Stimulated activated CD8-positive, alpha-beta memory T cell treated with anti-CD3 and anti-CD28 coated beads, Interleukin-4, amount 100 ng/mL, for 1 hour (primary cell): ENCODE results near the gene WHRN.

ENCODE experiments used
- DNase-seq, 2 donors: peaks; one replicate each; pipeline ENCODE4 v3.0.0-alpha.2; 2020; ENCODE audit warnings: low read depth in 2 of 2, low spot score in 1 of 2

Gene WHRN

DNA sequence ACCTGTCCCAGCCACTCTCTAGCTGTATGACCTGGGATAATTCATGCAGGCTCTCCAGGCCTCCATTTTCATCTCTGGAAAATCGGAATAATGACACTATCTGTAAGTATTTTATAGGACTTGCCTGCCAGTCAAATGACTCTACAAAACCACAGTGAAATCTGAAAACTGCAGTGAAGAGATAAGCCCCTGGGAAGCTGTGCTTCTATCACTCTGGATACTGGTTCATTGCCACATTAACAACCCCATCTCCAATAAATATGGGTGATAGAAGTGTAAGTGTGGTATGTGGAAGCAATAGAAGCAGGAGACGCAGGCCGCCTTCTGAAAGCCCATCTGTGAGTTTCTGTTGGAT, 31.8 kb downstream of the WHRN start:
- DNase-seq, result no peak

DNA sequence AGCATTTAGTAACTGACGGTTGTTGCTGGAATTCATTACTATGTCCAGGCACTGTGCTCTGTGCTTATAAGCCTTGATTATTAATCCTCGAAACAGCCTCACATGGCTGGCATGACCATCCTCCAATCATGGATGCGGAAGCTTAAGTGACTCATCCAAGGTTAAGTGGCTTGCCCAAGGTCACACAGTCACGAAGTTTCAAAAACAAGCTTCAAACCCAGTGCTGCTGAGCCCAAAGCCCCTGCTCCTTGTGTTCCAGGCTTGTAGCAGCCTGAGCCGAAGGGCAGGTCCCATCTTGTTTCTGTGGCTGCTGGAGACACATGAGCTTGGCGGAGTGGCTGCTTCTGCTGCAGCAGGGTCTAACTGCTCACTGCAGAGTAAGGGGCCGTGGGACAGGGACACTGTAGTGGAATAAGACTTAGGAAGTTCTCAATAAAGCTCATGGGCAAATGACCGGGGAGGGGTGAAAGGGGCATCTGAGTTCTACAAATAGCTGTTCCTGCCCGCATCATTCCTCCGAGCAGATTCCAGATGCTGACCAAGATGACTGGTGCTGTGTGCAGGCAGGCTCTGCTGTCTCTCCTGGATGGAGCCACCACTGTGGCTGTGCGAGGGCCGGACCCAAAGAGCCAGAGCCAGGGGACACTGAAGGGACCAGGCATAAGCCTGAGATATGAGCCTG, 32.4 kb downstream of the WHRN start:
- no peak for DNase-seq

DNA sequence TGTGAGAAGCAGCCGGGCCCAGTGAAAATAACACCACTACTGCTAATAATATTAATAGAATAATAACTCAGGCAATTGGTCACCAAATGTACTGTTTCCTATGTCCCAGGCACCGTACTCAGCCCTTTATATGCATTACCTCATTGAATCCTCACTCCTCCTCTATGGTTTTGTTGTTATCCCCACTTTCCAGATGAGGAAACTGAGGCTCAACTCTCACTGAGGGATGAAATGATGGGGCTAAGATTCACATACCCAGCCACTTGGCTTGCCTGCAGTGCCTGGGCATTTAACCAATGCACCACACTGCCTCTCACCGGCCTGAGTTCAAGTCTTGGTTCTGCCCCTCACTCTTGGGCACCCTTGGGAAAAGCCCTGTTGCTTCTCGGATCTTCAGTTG, 34.1 kb downstream of the WHRN start:
- DNase-seq, result no peak

GRCh38 chr9:114470581-114470980, 34.7 kb downstream of the WHRN start:
- no peak for DNase-seq

DNA sequence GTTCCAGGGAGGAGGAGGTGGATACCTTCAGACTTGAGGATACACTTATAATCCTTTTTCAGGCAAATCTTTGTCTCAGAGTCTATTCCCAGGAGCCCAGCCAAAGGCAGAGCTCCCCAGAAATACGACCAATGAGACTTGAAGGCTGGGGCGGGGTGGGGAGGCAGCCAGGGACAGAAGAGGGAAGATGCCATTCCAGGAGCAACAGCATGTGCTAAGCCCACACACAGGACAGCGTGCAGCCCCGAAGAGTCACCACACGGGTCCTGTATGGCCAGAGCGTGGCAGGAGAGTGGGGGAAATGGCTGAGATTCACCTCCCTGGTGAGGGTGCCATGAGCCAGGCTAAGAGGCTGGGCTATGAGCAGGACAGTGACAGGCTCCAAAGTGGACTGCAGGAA, 35.2 kb downstream of the WHRN start:
- DNase-seq, result no peak

- no peak for DNase-seq
Observed at GRCh38 chr9:114469091-114469853, 36.0 kb downstream of the WHRN start.

GRCh38 chr9:114467910-114468309, 37.4 kb downstream of the WHRN start:
- no peak for DNase-seq

DNA sequence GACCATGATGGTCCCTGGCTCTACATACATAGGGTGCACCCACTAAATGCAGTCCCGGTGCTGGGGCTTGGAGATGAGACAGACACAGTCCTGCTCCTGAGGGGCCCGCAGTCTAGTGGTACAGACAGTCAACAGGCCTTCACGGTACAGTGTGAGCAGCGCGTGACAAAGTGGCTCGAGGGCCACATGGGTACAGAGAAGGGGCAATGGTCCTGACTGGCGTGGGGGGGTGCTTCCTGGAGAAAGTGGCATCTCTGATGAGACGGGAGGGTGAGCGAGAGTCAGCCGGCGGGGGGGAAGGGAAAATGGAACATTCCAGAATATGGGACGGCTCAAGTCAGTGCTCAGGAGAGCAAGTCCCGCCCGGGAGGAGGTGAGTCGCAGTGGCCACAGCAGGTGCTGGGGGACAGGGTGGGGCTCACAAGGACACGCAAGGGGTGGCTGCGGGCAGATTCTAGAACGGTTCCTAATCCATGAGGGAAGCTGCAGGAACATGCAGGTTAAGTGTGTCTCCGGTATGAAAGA, 38.0 kb downstream of the WHRN start:
- DNase-seq, result no peak

GRCh38 chr9:114465906-114466900, 39.1 kb downstream of the WHRN start:
- DNase-seq, result no peak

DNA sequence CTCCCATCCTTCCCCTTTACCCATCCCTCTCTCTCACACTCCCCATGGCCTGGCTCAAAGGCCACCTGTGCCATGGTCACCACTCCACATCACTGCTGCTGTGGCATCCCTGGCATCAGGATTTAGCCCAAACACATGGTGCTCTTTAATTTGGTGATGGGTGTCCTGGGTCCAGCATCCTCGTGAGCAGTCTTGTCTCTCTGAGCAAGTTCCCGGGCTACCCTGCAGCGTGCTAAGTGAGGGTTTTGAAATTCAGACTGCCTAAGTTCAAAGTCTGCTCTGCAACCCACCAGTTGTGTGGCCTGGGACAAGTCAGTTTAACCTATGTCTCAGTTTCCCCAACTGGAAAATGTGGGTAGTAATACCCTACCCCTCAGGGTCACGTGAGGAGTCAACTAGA, 39.9 kb downstream of the WHRN start:
- DNase-seq, result no peak

GRCh38 chr9:114464281-114465051, 40.8 kb downstream of the WHRN start:
- no peak for DNase-seq

DNA sequence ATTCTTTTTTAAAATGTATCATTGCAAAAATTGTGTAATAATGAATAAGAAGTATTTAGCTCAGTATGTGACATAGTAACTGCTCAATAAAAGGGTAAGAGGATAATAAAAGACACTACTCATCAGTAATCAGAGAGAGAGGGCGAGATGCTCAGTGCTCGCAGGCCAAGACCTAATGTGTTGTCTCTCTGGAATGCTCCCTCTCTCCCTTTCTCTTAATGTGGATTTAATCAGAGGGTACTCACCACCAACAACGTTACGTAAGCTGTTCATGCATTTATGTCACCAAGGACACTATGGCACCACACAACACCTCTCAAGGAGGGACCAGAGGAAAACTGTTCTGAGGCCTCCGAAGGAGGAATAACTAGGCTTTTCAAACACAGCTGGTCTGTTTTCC, 42.5 kb downstream of the WHRN start:
- no peak for DNase-seq

DNA sequence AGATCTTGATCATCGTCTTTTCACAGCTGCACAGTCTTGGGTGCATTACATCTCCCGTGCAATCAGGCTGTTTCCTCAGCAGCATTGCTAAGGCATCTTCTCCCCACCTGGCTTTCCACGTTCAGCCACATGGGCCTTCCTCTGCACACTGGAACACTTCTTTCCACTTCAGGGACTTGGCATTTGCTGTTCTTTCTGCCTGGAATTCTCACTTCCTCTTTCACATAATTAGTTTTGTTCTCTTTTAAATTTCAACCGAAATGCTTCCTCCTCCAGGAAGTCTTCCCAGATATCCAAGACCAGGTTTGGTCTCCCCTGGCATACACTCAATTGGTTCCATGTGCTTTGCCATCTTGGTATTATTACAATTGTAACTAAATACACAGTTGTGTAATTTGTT, 43.8 kb downstream of the WHRN start:
- DNase-seq, result no peak

DNA sequence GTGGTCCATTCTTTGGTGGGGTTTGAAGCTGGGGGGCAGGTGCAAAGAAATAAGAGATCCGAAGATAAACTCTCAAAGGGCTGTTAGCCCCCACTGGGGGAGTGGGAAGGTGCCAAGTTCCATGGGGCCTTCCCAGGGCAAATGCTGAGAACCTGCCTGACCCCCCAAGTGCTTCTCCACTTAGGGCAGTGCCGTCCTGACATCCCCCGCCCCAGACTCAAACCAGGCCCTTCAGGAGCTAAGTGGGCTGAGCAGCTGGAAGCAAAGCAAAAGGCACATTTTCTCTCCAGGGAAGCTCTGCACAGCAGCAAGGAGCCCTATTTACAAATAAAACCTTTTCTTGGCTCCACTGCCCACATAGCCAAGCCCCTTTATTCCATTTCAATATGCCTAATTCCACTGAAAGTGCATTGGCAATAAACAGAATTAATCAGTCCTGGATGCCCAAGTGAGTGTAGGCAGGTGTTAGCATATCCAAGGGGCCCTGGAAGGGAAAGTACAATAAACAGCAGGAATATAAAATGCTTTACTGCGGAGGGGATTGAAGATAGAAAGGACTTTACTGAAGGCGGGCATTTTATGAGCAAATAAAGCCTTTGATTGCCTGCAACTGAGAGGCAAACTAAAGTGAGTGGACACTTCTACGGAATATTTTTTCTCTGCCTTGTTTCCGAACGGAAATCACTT, 44.6 kb downstream of the WHRN start:
- DNase-seq, result no peak

DNA sequence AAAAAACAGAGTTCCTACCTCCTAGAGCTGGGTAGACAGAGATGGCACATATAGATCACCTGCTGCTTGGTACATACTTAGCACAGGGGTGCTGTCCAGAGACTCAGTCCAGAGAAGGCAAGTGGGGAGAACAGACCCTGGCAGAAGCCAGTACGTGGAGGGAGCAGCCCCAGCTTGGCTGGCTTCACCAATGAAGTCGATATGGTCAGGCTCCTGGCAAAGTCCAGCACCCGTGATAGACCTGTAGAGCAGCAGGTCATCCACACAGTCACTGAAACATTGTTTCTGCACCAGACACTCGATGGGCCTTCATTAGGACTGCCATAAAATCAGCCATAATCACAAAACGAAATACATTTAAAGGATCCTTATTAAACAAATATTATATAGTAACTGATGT, 45.8 kb downstream of the WHRN start:
- DNase-seq, result no peak

GRCh38 chr9:114456929-114457328, 48.3 kb downstream of the WHRN start:
- DNase-seq, result no peak

- DNase-seq, result no peak
Observed at GRCh38 chr9:114454652-114455051, 50.6 kb downstream of the WHRN start.

- no peak for DNase-seq
Observed at GRCh38 chr9:114452219-114453165, 52.8 kb downstream of the WHRN start.

- DNase-seq, result no peak
Observed at GRCh38 chr9:114451707-114452031, 53.6 kb downstream of the WHRN start.
